OCI-LY7 (cell line): ENCODE measurements around the gene PHKA2.

Source experiments
- EZH2phosphoT487 ChIP-seq: fragments of 200-600 bp; sonication (generic); IDR thresholded peaks from 2 replicates; pipeline ENCODE4 v1.6.1; 2018; ENCODE audit warnings: low read depth, borderline replicate concordance, mild to moderate bottlenecking, mixed run types, antibody characterized with exemption, low read length, moderate library complexity, mixed read lengths
- TF ChIP-seq, protein P1 (sequence below): fragments of 200-600 bp; sonication (generic); conservative IDR thresholded peaks from 2 replicates; pipeline ENCODE4 v1.5.1; 2014; ENCODE audit warnings: mild to moderate bottlenecking, antibody characterized with exemption, low read length, moderate library complexity, mixed read lengths

DNA sequence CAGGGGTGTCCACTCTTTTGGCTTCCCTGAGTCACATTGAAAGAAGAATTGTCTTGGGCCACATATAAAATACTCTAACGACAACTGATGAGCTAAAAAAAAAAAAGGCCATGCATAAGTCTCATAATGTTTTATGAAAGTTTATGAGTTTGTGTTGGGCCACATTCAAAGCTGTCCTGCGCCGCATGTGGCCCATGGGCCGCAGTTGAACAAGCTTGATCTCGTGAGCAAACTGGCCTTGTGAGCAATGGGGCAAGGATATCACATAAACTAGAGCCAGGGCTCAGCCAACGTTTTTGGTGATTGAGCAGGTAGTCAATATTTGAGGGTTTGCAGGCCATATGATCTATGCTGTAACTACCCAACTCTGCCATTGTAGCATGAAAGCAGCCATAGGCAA is 44.6 kb upstream of the PHKA2 start:
- TF ChIP-seq, protein P1, sequence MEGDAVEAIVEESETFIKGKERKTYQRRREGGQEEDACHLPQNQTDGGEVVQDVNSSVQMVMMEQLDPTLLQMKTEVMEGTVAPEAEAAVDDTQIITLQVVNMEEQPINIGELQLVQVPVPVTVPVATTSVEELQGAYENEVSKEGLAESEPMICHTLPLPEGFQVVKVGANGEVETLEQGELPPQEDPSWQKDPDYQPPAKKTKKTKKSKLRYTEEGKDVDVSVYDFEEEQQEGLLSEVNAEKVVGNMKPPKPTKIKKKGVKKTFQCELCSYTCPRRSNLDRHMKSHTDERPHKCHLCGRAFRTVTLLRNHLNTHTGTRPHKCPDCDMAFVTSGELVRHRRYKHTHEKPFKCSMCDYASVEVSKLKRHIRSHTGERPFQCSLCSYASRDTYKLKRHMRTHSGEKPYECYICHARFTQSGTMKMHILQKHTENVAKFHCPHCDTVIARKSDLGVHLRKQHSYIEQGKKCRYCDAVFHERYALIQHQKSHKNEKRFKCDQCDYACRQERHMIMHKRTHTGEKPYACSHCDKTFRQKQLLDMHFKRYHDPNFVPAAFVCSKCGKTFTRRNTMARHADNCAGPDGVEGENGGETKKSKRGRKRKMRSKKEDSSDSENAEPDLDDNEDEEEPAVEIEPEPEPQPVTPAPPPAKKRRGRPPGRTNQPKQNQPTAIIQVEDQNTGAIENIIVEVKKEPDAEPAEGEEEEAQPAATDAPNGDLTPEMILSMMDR, result no peak
- TF ChIP-seq EZH2phosphoT487, result no peak
